Dendritic cell treated with granulocyte-macrophage colony-stimulating factor and Interleukin-4, amounts not matched to agents 40 ng/mL and 50 ng/mL, for 4 days (primary cell): Measurements from ENCODE around the gene ABLIM1.

Experiments
- H3K27ac Mint-ChIP-seq: one replicate; pipeline ENCODE4 v1.8.0; 2022; ENCODE audit warnings: mild to moderate bottlenecking, mixed read lengths
- H3K27me3 Mint-ChIP-seq: one replicate; pipeline ENCODE4 v1.8.0; 2022; ENCODE audit warnings: mild to moderate bottlenecking, mixed read lengths
- H3K36me3 Mint-ChIP-seq: one replicate; pipeline ENCODE4 v1.8.0; 2022; ENCODE audit warnings: low read depth, mixed read lengths
- H3K4me1 Mint-ChIP-seq: one replicate; pipeline ENCODE4 v1.8.0; 2022; ENCODE audit warnings: low read depth, mixed read lengths
- H3K4me3 Mint-ChIP-seq: one replicate; pipeline ENCODE4 v1.8.0; 2022; ENCODE audit warnings: mild to moderate bottlenecking, moderate library complexity, mixed read lengths
- H3K9me3 Mint-ChIP-seq: one replicate; pipeline ENCODE4 v1.8.0; 2022; ENCODE audit warnings: mixed read lengths
- intact Hi-C: fragments of 100-400 bp; cut with micrococcal nuclease; formaldehyde crosslinking; loops from one replicate; pipeline ENCODE4 v1.15.0; 2022

ABLIM1 gene

GRCh38 chr10:114541081-114541796 lies 116.8 kb downstream of the ABLIM1 start:
- Mint-ChIP-seq H3K4me1 (peaks cover 9% of the 10 kb centered on the region), H3K27ac (no peak overlapping the region), H3K9me3 (no peaks in the 10 kb centered on the region), H3K27me3 (peaks cover 2% of the 10 kb centered on the region), H3K36me3 (no peaks in the 10 kb centered on the region), H3K4me3 (no peak overlapping the region)
- intact Hi-C loops, result no loop called here

GRCh38 chr10:114540236-114540635 lies 117.8 kb downstream of the ABLIM1 start:
- Mint-ChIP-seq H3K9me3 (no peaks in the 10 kb centered on the region), H3K27me3 (peaks cover 2% of the 10 kb centered on the region), H3K4me3 (no peak overlapping the region), H3K4me1 (peaks cover 9% of the 10 kb centered on the region), H3K36me3 (no peaks in the 10 kb centered on the region), H3K27ac (no peak overlapping the region)
- intact Hi-C loops, result no loop called here

GRCh38 chr10:114539623-114540022 lies 118.5 kb downstream of the ABLIM1 start:
- H3K4me1 Mint-ChIP-seq, result peaks cover 9% of the 10 kb centered on the region
- intact Hi-C loops, result no loop called here
- H3K4me3 Mint-ChIP-seq, result no peak overlapping the region
- no peaks in the 10 kb centered on the region for H3K9me3 Mint-ChIP-seq
- peaks cover 2% of the 10 kb centered on the region for H3K27me3 Mint-ChIP-seq
- no peaks in the 10 kb centered on the region for H3K36me3 Mint-ChIP-seq
- H3K27ac Mint-ChIP-seq, result no peak overlapping the region

GRCh38 chr10:114538181-114538906 lies 119.7 kb downstream of the ABLIM1 start:
- no peak overlapping the region for H3K27ac Mint-ChIP-seq
- no peaks in the 10 kb centered on the region for H3K9me3 Mint-ChIP-seq
- no peak overlapping the region for H3K4me3 Mint-ChIP-seq
- H3K36me3 Mint-ChIP-seq, result no peaks in the 10 kb centered on the region
- H3K4me1 Mint-ChIP-seq, result no peaks in the 10 kb centered on the region
- peaks cover 2% of the 10 kb centered on the region for H3K27me3 Mint-ChIP-seq
- intact Hi-C loops, result no loop called here

- Mint-ChIP-seq H3K9me3 (no peaks in the 10 kb centered on the region), H3K4me3 (no peak overlapping the region), H3K27ac (no peak overlapping the region), H3K4me1 (no peaks in the 10 kb centered on the region), H3K27me3 (peaks cover 2% of the 10 kb centered on the region), H3K36me3 (no peaks in the 10 kb centered on the region)
- intact Hi-C loops, result no loop called here
Observed at GRCh38 chr10:114537736-114538135, 120.3 kb downstream of the ABLIM1 start.

- intact Hi-C loops, result no loop called here
- Mint-ChIP-seq H3K27me3 (peaks cover 2% of the 10 kb centered on the region), H3K4me1 (no peaks in the 10 kb centered on the region), H3K36me3 (no peaks in the 10 kb centered on the region), H3K27ac (no peak overlapping the region), H3K9me3 (no peaks in the 10 kb centered on the region), H3K4me3 (no peak overlapping the region)
Observed at GRCh38 chr10:114534571-114534981, 123.5 kb downstream of the ABLIM1 start.

GRCh38 chr10:114532226-114532625 lies 125.8 kb downstream of the ABLIM1 start:
- H3K27ac Mint-ChIP-seq, result no peak overlapping the region
- intact Hi-C loops, result no loop called here
- H3K4me1 Mint-ChIP-seq, result no peaks in the 10 kb centered on the region
- H3K36me3 Mint-ChIP-seq, result no peaks in the 10 kb centered on the region
- no peaks in the 10 kb centered on the region for H3K9me3 Mint-ChIP-seq
- H3K4me3 Mint-ChIP-seq, result no peak overlapping the region
- peaks cover 8% of the 10 kb centered on the region for H3K27me3 Mint-ChIP-seq

GRCh38 chr10:114526504-114527238 lies 131.4 kb downstream of the ABLIM1 start:
- intact Hi-C loops, result no loop called here
- no peak overlapping the region for H3K27ac Mint-ChIP-seq
- peaks cover 11% of the 10 kb centered on the region for H3K4me1 Mint-ChIP-seq
- no peaks in the 10 kb centered on the region for H3K9me3 Mint-ChIP-seq
- H3K27me3 Mint-ChIP-seq, result peaks cover 24% of the 10 kb centered on the region
- no peaks in the 10 kb centered on the region for H3K36me3 Mint-ChIP-seq
- H3K4me3 Mint-ChIP-seq, result peak overlapping the region; percentile 62

GRCh38 chr10:114526126-114526503 lies 132.0 kb downstream of the ABLIM1 start:
- Mint-ChIP-seq H3K27ac (no peak overlapping the region), H3K4me1 (peaks cover 11% of the 10 kb centered on the region)
- intact Hi-C loops, result no loop called here

GRCh38 chr10:114525368-114525949 lies 132.6 kb downstream of the ABLIM1 start:
- intact Hi-C loops, result no loop called here
- H3K36me3 Mint-ChIP-seq, result no peaks in the 10 kb centered on the region
- H3K27me3 Mint-ChIP-seq, result peaks cover 24% of the 10 kb centered on the region
- H3K4me3 Mint-ChIP-seq, result no peak overlapping the region
- no peaks in the 10 kb centered on the region for H3K9me3 Mint-ChIP-seq
- no peak overlapping the region for H3K27ac Mint-ChIP-seq
- peaks cover 11% of the 10 kb centered on the region for H3K4me1 Mint-ChIP-seq

More at GRCh38 chr10:114526126-114526503, 132.0 kb downstream of the ABLIM1 start:
- H3K9me3 Mint-ChIP-seq, result no peaks in the 10 kb centered on the region
- H3K4me3 Mint-ChIP-seq, result no peak overlapping the region
- no peaks in the 10 kb centered on the region for H3K36me3 Mint-ChIP-seq
- peaks cover 24% of the 10 kb centered on the region for H3K27me3 Mint-ChIP-seq

GRCh38 chr10:114523876-114524275 lies 134.2 kb downstream of the ABLIM1 start:
- H3K4me1 Mint-ChIP-seq, result peaks cover 11% of the 10 kb centered on the region
- intact Hi-C loops, result no loop called here
- no peaks in the 10 kb centered on the region for H3K9me3 Mint-ChIP-seq
- H3K36me3 Mint-ChIP-seq, result no peaks in the 10 kb centered on the region
- no peak overlapping the region for H3K4me3 Mint-ChIP-seq
- H3K27ac Mint-ChIP-seq, result no peak overlapping the region
- H3K27me3 Mint-ChIP-seq, result peaks cover 24% of the 10 kb centered on the region

GRCh38 chr10:114521255-114521654 lies 136.8 kb downstream of the ABLIM1 start:
- Mint-ChIP-seq H3K27ac (no peak overlapping the region), H3K36me3 (no peaks in the 10 kb centered on the region), H3K4me3 (no peak overlapping the region), H3K4me1 (peaks cover 5% of the 10 kb centered on the region), H3K9me3 (no peaks in the 10 kb centered on the region), H3K27me3 (peaks cover 10% of the 10 kb centered on the region)
- intact Hi-C loops, result no loop called here

- Mint-ChIP-seq H3K9me3 (no peaks in the 10 kb centered on the region), H3K27ac (no peak overlapping the region), H3K36me3 (no peaks in the 10 kb centered on the region), H3K27me3 (peaks cover 4% of the 10 kb centered on the region), H3K4me3 (no peak overlapping the region), H3K4me1 (no peaks in the 10 kb centered on the region)
- intact Hi-C loops, result no loop called here
Observed at GRCh38 chr10:114520453-114520852, 137.6 kb downstream of the ABLIM1 start.

- H3K27me3 Mint-ChIP-seq, result peaks cover 2% of the 10 kb centered on the region
- H3K27ac Mint-ChIP-seq, result no peak overlapping the region
- intact Hi-C loops, result no loop called here
- no peaks in the 10 kb centered on the region for H3K36me3 Mint-ChIP-seq
- H3K4me3 Mint-ChIP-seq, result no peak overlapping the region
- H3K4me1 Mint-ChIP-seq, result no peaks in the 10 kb centered on the region
- H3K9me3 Mint-ChIP-seq, result no peaks in the 10 kb centered on the region
Observed at GRCh38 chr10:114519756-114520293, 138.2 kb downstream of the ABLIM1 start.
